Heart right ventricle (tissue), 16 donors: ENCODE measurements around the gene TMEM198. TPM values are rescaled to one million over a fixed set of nuclear protein-coding genes. Genes with fewer than 3 reads are reported as not detected.
A peak's percentile ranks its signal among the peaks of the same experiment; 100 is the strongest.

Experiments used
- ATAC-seq, 8 donors: fragments of 200-7000 bp; cut with Tn5 transposase; one replicate each; pipeline ENCODE4 v1.9.1; 2020; ENCODE audit warnings: mild to moderate bottlenecking in 8 of 8, moderate library complexity in 8 of 8, moderate number of reproducible peaks in 1 of 8
- DNase-seq, 2 donors: peaks; one replicate each; pipeline ENCODE4 v3.0.0-alpha.2; 2020
- H3K27ac ChIP-seq, 10 donors: fragments of 200-600 bp; sonication (generic) in 2 of 10; one replicate each; pipeline versions ENCODE4 v1.5.0 to v1.8.0; 2020 to 2022; ENCODE audit warnings: mild to moderate bottlenecking in 3 of 10
- H3K27me3 ChIP-seq, 7 donors: fragments of 200-600 bp; one replicate each; pipeline ENCODE4 v1.8.0; 2021 to 2022; ENCODE audit warnings: mild to moderate bottlenecking in 2 of 7
- H3K36me3 ChIP-seq, 9 donors: fragments of 200-600 bp; sonication (generic) in 1 of 9; one replicate each; pipeline versions ENCODE4 v1.5.0 to v1.8.0; 2020 to 2022; ENCODE audit warnings: mild to moderate bottlenecking in 2 of 9
- H3K4me1 ChIP-seq, 9 donors: fragments of 200-600 bp; sonication (generic) in 1 of 9; one replicate each; pipeline versions ENCODE4 v1.5.0 to v1.8.0; 2020 to 2022; ENCODE audit warnings: mild to moderate bottlenecking in 4 of 9
- H3K4me3 ChIP-seq, 10 donors: fragments of 200-600 bp; sonication (generic) in 2 of 10; one replicate each; pipeline versions ENCODE4 v1.5.0 to v1.8.0; 2020 to 2022; ENCODE audit warnings: mild to moderate bottlenecking in 7 of 10, moderate library complexity in 2 of 10
- H3K9me3 ChIP-seq, 11 donors: fragments of 200-600 bp in 10 of 11; sonication (generic) in 2 of 11; one replicate each; pipeline versions ENCODE4 v1.5.0 to v1.8.0; 2013 to 2022; ENCODE audit warnings: mild to moderate bottlenecking in 2 of 11, control low read depth in 1 of 11, moderate library complexity in 1 of 11
- CTCF ChIP-seq, 9 donors: fragments of 200-600 bp; sonication (generic) in 2 of 9; IDR thresholded peaks; one replicate each; pipeline versions ENCODE4 v1.5.0 to v1.8.0; 2021 to 2022; ENCODE audit warnings: antibody characterized with exemption in 9 of 9, mild to moderate bottlenecking in 5 of 9, moderate library complexity in 1 of 9
- WGBS, 2 donors: extraction: QIAGEN DNeasy Blood & Tissue Kit; methylation state at CpG; one replicate each; pipeline ENCODE4 v1.1.7; 2013; ENCODE audit warnings: inconsistent platforms in 1 of 2; 5-methylcytosine and 5-hydroxymethylcytosine counted together
- intact Hi-C, 10 donors: fragments of 100-400 bp; cut with DNase I; formaldehyde crosslinking; loops; one replicate each; pipeline versions ENCODE4 v1.11.1 to v1.14.2; 2022
- polyA plus RNA-seq, 2 donors: library from polyadenylated mRNA; stranded (reverse); fragments of 200-250 nt; gene quantifications; one replicate each; pipeline ENCODE4 v1.2.3, GENCODE V29; 2013
- total RNA-seq, 10 donors: library from RNA; stranded (reverse); fragmentation: NEBNext Ultra II Directional in 3 of 10; extraction: Animal tissue kit (Norgen Biotek cat#: 25700) in 3 of 10; gene quantifications; one replicate each; pipeline versions ENCODE4 v1.2.1 to v1.2.4, GENCODE V29; 2021 to 2023
- donor health status: Arrhythmogenic right ventricular cardiomyopathy.
- donor health status: ischemic (EF 13 %, LVEDD 7.1; RV severe dilation, severe dysfunction).
- donor health status: healthy with polysubstance abuse.
- donor health status: DM: no; HTN: yes; CAD: no.
- donor health status: DM: no; HTN: no; CAD: no.
- donor health status: ischemic (EF 25% LVEDD 6.9; RV normal size, moderate dysfunction).
- donor health status: ischemic (EF 25% LVEDD 5.7; RV mildly dilated, moderate dysfunction).
- donor health status: healthy.
- donor health status: DM: yes; HTN: yes; CAD: no.
- donor health status: Ischemic cardiomyopathy.
- donor health status: ischemic (EF 35%, LVEDD 5.7; RV mildly dilated, moderate dysfunction).
- donor health status: nonischemic (EF 11% LVEDD 7.7; RV severe dilation, severe dysfunction).
- donor health status: DM: yes; HTN: yes; CAD: no.
- donor health status: PGD.
- donor health status: ischemic (EF 29% LVEDD 5.4; RV normal size, mild dysfunction).
- donor health status: nonischemic (EF 23%, LVEDD 6.1; RV moderate dilation, normal function).

TMEM198 gene
- total and polyA plus RNA-seq, 12 donors: 0.59 to 10.7 (median 1.9) TPM

DNA sequence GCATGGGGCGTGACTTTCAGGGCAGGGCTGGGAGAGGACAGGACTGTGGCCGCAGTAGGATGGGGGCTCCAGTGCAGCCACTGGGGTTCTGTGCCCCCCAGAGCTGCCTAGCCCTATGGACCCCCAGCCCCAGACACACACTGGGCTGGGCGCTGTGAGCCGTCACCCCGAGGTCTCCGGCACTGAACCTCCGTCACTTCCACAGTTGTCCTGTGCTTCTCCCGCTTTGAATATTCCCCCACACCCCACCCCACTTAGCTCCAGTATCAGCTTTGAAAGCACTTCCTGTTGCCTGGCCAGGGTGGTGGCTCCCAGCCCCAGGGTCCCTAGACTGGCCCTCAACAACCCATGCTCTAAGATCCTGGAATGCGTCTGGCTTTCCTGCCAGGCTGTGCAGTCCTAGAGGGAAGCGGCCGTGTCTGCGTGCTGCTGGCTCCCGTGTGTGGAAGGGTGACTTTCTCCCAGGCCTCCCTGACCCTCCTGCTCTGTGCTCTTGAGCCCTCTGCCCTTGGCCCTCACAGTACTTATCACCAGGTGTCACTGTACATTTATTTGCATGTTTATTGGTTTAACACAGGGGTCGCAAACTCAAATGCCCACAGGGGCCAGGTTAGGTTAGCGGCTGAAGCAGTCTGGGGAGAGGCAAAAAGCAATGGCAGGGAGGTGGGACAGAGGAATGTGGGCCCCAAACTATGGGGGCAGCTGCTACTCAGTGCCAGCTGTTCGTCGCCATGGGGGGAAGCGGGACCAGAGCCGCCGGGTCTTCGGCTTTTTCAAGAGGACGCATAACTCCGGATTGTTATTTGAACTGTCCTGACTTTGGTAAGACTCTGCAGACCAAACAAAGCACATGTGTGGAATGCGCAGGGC, 17.6 kb downstream of the TMEM198 start:
- DNase-seq (no peak), ATAC-seq (peak in 6 of 8 donors; percentile 11 to 61 (median 38))
- peaks cover 0 to 69% (median 11%) of the 10 kb centered on the region in 9 donors for H3K36me3 ChIP-seq
- H3K27ac ChIP-seq: peak overlapping the region in 4 of 10 donors; percentile 2 to 58 (median 23)
- no peak overlapping the region for H3K4me3 ChIP-seq
- peaks cover 0 to 23% (median 3%) of the 10 kb centered on the region in 9 donors for H3K4me1 ChIP-seq
- intact Hi-C loops: loop anchor here in 1 of 10 donors (10.0 kb wide), 1 partner anchor 73 kb away; no protein-coding TSS in a partner anchor
- WGBS, 2 donors: 65 to 67% methylated on average over 24 of the region's 24 CpGs
- H3K27me3 ChIP-seq: no peaks in the 10 kb centered on the region
- no peaks in the 10 kb centered on the region for H3K9me3 ChIP-seq
- no peak for TF ChIP-seq CTCF (IDR thresholded peaks at IDR 0.05)

DNA sequence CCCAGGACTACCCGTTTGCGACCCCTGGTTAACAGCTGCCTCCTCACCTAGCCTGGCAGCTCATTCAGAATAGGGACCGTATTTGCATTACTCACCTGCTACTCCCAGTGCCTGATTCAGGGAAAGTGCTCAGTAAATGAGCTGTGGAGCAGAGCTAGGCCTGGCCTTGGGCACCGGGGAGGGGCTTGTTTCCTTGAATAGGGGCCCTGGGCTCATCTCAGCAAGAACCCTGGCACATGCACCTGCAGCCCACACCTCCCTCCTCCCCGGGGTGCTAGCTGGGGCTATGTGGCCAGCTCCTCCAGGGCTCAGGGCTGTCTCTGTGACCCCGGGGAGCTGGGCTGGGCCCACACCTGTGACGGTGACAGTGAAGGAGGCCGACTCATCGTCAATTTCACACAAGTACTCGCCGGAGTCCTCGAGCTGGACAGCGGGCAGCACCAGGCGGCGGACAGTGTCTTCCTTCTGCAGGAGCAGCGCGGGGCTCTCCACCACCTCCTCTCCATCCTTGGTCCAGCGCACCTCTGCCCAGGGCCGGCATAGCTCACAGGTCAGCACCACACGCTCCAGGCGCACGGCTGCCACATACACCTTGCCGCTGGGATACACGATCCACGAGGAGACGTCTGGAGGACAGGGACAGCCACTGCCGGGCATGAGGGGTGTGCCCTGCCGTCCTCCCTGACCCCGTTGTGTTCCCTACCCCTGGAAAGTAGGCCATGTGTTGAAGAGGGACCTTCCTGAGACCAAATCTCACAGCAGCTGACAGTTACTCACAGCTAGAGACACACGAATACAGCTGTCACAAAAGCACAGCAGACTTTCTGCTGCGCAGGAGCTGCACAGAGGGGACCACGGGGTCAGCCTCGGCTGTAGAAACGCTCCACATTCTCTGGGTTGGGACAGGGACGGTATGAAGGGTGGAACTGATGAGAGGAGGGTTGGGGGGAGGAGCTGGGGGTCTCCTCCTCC, 18.5 kb downstream of the TMEM198 start:
- 81 to 83% methylated on average over 35 of the region's 35 CpGs for WGBS, 2 donors
- H3K9me3 ChIP-seq: no peaks in the 10 kb centered on the region
- ATAC-seq (no peak), DNase-seq (no peak)
- no peak overlapping the region for H3K4me3 ChIP-seq
- peak overlapping the region in 3 of 10 donors; percentile 2 to 36 (median 3) for H3K27ac ChIP-seq
- H3K4me1 ChIP-seq: peaks cover 0 to 23% (median 3%) of the 10 kb centered on the region in 9 donors
- H3K36me3 ChIP-seq: peaks cover 0 to 73% (median 12%) of the 10 kb centered on the region in 9 donors
- intact Hi-C loops: loop anchor here in 1 of 10 donors (10.0 kb wide), 1 partner anchor 72 kb away; no protein-coding TSS in a partner anchor
- TF ChIP-seq CTCF (IDR thresholded peaks at IDR 0.05): no peak
- no peaks in the 10 kb centered on the region for H3K27me3 ChIP-seq

GRCh38 chr2:219563271-219563928, 19.6 kb downstream of the TMEM198 start:
- peaks cover 0 to 28% (median 3%) of the 10 kb centered on the region in 9 donors for H3K4me1 ChIP-seq
- ATAC-seq (no peak), DNase-seq (no peak)
- H3K36me3 ChIP-seq: peaks cover 0 to 70% (median 12%) of the 10 kb centered on the region in 9 donors
- H3K27ac ChIP-seq: no peak overlapping the region
- no peaks in the 10 kb centered on the region for H3K9me3 ChIP-seq
- no peak for TF ChIP-seq CTCF (IDR thresholded peaks at IDR 0.05)
- intact Hi-C loops: loop anchor here in 1 of 10 donors (10.0 kb wide), 1 partner anchor 71 kb away; no protein-coding TSS in a partner anchor
- H3K4me3 ChIP-seq: no peak overlapping the region
- 93 to 94% methylated on average over 20 of the region's 20 CpGs for WGBS, 2 donors
- H3K27me3 ChIP-seq: no peaks in the 10 kb centered on the region
